Retina (tissue), 1 donor: Measurements from ENCODE around the gene RB1.
"Not testable (repeated sequence)": the region's sequence is repeated elsewhere in the genome, so short reads cannot be mapped to it uniquely, and the experiment has no call there.

Experiments
- DNase-seq: peaks from one replicate; pipeline ENCODE4 v3.0.0-alpha.2; 2016

The RB1 gene

DNA sequence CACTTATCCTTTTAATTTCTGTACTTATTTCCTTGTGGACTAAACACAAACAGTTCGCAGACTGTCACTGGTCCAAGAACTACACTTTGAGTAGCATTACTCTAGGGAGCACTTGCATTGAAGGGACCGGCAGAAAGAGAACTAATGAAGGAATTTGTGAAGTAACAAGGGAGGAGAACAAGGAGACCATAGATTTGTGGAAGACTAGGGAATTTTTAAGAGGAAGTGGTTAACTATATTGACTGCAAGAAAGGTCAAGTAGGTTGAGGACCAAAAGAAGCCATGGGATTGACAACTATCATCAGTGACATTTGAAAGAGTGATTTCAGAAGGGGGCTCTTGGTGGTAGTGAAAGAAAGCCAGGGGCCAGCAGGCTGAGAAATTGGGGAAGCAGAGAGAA is 4.0 kb upstream of the RB1 start:
- no peak for DNase-seq

DNA sequence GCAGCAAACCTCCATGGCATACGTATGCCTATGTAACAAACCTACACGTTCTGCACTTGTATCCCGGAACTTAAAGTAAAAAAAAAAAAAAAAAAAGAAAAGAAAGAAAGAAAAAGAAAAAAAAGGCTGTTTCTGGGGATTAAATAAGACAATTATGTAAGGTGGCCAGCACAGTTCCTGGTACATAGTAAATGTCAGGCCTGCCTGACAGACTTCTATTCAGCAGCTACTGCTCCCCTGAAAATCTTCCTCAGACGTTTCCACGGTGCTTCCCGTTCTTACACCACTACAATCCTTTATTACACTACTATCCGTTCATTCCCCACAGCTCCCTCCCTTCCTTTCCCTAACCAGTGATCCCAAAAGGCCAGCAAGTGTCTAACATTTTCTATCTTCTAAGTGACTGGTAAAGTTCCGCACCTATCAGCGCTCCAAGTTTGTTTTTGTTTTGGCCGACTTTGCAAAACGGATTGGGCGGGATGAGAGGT is 636 bp upstream of the RB1 start:
- DNase-seq: no peak

DNA sequence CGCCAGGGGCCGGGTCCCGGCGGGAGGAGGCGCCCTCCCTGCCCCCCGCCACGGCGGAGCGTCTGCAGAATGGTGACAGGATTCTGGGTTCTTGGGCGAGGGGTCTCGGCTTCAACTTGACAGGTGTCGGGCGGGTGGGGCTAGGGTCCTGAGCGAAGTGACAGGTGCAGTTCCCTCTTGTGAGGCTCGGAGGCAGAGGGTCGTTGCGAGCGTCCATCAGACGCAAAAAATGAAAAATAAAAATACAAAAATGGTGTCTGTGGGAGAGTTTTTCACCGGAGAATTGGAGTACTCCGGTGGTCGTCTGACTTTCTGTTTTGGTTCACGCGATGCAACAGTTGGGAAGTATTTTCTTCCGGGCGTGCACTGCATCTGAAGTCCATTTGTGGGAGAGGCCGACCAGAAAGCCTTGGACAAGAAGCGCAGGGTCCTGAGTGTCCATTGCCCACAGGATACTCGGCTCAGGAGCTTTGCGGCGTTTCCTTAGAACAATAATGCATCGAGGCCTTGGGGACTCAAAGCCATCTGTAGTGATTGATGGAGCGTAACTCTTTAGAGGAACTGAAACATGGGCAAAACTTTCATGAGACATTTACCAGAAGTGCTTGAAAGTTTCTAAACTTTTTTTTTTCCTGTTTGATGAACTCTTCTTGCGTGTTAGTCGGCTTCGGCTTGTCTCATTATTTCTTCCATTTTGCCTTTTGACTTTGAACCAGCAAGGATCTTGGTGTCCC is 759 bp downstream of the RB1 start:
- peak; percentile 66 for DNase-seq

DNA sequence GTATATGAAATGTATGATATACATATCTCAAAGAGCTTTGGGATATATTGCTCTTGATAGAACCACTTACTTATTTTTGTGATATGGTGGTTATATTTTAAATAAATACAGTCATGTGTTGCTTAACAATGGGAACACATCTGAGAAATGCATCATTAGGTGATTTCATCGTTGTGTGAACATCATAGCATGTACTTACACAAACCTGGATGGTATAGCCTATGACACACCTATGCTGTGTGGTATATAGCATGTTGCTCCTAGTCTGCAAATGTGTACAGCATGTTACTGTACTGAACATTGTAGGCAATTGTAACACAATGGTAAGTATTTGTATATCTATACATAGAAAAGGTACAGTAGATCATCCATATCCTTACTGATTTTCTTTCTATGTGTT is 7.7 kb downstream of the RB1 start:
- no peak for DNase-seq

DNA sequence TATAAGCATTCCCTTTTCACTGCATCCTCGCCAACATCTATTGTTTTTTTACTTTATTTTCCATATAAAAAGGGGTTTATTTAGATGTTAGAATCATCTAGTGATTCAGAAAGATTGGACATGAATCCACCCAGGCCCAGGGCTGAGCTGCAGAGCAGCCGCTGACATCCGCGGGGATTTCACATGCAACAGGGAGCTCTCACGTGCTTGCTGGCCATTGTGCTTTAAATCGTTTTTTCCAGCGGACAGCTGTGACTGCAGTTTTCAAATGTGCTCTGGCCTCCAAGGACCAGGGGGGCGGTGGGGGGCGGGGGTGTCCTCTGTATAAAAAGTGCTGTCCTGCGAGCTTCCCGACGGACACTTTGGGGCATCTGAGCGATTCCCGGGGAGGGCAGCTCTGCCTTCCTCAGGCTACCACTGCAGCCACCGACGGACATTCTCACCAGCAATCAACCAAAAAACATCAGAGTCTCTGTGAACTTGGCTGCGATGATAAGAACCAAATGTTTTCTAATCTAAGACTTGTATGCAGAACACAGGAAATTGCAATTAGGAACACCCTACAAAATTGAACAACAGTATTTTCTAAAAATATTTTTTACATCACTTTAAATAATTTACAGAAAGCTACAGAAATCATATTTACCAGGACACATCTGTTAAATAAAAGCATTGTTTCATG is 12.6 kb downstream of the RB1 start:
- DNase-seq: peak; percentile 21

DNA sequence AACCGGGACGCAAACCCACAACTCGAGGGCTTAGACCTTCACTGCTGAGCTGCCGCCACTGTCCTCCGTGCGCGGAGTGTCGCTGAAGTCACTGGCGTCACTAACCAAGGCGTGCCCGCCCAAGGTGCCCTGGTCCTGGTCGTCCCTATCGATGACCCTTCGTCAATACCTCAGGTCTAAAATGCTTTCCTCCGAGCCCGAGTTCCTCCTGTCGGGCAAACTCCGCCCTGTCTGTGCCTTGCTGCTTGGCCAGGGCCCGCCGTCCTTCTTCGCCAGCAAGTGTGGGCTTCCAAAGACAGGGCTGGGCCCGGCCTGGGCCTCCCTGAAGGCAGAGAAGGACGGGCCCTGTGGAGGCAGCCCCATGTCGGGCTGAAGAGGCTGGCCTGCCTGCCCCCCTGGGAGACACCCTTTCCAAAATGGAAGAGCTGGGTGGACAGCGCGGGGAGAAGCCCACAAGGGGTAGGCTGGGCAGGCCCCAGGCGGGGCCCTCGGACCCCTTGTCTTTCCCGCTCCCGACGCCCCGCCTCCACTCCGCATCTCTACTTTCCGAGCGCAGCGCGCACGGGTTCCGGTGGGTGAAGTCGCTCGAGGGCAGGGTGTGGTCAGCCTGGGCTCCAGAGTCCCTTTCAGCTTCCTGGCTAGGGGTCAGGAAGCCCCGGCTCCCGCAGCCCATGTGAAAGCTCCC is 13.4 kb downstream of the RB1 start:
- DNase-seq: no peak

DNA sequence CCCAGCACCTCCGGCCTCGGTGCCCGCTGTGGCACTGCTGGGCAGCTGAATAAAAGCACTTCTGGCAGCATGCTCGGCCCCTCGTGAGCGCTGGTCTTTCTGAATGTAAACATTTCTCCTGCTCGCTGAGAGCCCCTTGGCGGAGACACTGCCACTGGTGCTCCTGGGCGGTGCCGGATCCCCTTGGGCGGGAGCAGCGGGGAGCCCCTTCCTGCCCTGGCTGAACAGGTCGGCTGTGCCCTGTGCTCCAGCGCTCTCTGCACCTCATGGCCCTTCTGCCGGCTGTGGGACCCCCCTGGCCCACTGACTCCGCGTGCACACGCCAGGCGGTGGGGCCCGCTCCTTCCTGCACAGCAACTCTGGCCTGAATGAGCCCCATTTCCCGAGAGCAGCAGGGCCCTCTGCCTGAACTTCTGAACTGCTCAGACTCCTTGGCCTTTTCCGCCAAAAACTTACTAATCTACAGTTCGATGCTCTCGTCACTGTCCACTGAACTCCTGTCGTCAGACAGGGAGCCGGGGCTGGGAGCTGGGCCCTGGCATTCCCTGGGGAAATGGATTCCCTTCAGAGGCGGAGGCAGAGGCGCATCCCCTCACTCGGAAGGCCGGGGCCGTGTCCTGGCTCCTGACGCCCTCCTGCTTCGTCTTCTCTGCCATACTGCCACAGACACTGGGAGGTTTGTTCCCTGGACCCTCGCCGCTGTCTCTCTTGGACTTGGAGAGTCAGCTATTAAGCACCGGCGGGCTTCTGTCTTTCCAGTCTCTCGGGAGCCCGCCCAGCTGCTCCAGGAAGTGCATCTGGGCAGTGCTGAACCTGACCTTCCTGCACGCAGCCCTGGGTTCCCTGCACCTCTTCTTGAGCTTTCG is 14.2 kb downstream of the RB1 start:
- peak; percentile 67 for DNase-seq

DNA sequence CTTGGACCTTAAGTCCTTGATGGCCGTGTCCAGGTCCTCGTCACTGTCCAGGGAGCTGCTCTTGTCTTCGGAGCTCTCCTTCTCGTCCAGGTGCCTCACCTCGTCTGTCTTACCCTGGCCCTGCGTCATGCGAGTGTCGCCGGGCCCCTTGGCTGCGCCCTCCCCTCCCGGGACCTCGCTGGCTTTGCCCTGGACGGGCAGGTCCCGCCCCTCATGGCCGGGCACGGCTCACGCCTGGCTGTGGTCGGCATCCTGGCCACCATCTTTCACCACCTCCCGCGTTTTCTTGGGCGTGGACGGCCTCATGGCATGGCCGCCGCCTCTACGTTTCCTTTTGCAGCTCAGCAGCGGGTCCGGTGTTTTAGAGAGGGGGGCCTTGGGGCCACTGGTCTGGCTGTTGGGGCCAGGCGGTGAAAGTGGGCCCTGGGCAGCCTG is 14.8 kb downstream of the RB1 start:
- no peak for DNase-seq

DNA sequence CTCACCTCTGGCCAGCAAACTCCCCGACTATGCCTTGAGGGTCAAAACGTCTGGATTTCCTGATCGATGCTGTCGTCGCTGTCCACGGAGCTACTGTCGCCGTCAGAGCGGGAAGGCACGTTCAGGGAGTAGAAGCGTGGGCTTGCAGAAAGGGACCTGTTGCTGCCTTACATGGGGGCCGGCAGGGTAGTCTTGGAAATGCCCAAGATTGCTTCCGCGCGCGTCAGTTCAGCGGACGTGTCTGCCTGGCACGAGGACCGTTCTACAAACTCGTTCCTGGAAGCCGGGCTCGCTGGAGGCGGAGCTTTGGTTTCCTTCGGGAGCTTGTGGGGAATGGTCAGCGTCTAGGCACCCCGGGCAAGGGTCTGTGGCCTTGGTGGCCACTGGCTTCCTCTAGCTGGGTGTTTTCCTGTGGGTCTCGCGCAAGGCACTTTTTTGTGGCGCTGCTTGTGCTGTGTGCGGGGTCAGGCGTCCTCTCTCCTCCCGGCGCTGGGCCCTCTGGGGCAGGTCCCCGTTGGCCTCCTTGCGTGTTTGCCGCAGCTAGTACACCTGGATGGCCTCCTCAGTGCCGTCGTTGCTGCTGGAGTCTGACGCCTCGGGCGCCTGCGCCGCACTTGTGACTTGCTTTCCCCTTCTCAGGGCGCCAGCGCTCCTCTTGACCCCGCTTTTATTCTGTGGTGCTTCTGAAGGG is 15.4 kb downstream of the RB1 start:
- peak; percentile 70 for DNase-seq

DNA sequence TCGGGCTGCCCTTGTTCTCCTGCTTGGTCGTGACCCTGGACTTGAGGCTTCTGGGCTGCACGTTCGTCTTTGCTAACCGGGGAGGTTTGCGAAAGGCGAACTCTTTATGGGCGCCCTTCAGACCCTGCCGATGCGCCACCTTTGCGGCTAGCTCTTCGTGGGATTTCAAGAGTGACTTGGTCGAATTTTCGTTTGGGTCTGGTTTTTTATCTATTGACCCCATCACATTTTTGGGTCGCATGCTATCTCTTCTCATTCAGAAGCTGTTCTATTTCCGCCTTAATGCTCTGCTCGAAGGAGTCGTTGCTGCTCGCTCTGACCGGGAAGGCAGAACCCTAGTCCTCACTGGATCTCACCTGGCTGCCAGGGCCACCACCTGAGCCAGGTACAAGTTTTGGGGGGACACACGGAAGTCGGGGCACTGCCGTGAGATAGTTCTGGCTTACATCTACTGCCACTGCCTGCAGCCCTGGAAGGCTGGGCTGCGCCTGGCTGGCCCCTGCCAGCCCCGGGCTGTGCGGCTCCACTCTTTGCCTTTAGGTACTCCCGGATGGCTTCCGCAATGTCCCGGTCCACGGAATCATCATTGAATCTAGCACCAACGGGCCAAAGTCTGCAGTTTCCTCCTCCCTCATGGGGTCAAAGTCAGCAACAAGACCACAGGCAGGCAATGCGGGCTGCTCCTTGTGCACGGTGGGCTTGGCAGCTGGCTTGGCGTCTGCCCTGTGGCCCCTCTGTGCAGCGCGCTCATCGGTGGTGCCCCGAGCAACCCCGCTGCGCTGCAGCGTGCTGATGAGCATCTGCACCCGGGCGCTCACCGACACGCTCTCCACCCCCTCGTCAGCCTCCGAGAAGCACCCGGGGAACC is 16.2 kb downstream of the RB1 start:
- DNase-seq: peak; percentile 64

DNA sequence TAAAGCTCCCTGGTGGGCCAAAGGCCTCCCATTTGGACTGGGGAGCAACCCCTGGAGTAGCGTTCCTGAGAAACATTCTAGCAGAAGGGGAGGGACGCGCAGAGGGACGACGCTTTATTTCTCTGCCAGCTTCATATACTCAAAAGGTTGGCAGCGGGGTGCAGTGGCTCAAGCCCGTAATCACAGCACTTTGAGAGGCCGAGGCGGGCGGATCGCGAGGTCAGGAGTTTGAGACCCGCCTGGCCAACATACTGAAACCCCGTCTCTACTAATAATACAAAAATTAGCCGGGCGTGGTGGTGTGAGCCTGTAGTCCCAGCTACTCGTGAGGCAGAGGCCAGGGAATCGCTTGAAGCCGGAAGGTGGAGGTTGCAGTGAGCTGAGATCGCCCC is 16.8 kb downstream of the RB1 start:
- DNase-seq: no peak

DNA sequence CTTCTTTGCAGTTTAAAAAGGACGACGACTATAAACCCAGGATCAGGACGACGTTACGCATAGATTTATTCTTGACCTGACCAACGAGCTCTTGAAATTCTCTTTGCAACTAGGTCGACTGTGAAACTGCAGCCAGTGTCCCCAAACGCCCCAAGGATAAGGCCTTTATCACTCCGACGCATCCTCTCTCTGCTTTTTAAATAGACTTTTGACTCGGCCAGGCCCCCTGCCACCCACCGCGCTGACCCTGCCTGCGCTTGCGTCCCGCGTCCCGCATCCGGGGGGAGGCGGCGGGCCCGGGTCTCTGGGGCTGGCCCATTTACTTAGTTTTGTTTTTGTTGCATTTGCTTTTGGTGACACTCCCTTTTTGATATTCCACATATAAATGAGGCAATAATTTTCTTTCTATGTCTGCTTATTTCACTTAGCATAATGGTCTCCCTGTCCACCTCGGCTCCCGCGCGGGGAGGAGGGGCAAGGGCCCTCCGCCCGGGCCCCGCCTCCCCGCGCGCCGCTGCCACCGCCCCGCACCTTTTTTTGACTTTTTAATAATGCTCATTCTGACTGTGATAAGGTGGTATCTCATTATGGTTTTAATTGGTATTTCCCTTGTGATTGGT is 17.4 kb downstream of the RB1 start:
- peak; percentile 56 for DNase-seq

DNA sequence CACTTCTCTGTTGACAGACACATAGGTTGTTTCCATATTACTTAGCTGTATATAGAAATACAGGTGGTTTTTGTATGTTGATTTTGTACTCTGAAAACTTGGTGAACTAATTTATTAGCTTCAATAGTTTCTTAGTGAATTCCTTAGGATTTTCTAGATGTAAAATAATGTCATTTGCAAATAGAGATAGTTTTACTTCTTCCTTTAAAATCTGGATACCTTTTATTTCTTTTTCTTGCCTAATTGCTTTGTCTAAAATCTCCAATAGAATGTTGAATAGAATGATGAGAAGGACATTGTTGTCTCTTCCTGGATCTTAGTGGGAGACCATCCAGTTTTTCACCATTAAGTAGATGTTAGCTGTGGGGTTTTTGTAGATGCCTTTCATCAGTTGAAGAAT is 18.7 kb downstream of the RB1 start:
- no peak for DNase-seq

DNA sequence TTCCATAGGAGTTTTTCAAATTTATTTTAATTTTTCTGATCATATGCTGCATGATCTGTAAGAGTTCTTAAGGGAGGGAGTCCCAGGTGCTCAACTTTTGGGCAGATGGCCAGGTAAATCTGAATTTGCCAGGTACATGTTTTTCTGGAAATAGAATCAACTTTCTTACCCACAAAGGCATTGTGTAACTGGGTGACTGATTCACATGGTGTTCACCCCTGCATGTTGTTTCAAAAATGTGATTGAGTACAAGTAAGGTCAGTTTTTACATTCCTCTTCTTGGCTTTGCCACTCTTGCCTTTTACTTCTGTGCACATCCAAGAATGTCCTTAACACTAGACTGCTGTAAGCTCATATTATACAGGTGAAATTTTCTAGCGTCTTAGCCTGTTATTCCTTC is 30.4 kb downstream of the RB1 start:
- DNase-seq: no peak

DNA sequence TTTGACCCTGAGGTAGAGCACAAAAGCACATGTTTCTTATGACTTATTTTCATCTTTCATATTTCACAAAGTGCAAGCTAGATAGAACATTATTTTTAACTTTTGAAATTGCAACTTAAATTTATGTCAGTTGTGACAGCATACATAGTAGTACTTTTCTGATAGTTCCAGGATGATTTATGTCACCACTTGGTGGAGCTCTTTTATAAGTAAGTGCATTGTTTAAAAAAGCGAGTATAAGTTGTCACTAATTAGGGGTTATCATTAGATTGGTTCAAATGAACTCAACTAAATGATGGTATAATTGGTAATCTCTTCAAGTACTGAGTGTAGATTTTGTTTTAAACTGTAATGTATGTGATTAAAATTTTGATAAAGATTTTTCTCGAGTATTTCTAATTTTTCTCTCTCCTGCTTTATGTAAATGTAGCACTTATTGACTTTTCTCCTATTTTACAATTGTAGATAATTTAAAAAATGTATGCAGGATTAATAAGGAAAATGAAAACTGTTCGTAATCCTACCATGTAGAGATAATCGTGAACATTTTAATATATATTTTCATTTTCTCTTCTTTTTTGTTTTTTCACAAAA is 31.1 kb downstream of the RB1 start:
- DNase-seq: no peak

DNA sequence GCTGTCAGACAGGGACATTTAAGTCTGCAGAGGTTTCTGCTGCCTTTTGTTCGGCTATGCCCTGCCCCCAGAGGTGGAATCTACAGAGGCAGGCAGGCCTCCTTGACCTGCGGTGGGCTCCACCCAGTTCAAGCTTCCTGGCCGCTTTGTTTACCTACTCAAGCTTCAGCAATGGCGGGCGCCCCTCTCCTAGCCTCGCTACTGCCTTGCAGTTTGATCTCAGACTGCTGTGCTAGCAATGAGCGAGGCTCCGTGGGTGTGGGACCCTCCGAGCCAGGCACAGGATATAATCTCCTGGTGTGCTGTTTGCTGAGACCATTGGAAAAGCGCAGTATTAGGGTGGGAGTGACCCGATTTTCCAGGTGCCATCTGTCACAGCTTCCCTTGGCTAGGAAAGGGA is 35.6 kb downstream of the RB1 start:
- DNase-seq: not testable (repeated sequence)

DNA sequence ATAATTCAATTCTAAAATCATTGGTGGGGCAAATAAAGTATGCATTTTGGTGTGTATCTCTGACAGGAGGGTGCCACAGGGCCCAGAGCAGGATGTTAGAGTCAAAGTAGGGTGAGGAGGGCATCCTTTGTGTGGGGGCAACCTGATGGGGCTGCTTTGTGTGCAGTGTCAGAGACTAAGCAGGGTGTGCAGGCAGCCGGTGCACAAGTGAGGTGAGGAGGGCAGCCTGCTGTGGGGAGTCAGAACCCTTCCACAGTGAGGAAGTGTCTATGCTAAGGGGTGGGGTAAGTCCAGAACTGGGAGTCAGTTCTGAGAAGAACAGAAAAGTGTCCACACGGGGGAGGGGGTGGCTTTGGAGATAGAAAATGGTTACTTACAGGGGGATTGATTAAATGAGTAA is 40.7 kb downstream of the RB1 start:
- DNase-seq: no peak

DNA sequence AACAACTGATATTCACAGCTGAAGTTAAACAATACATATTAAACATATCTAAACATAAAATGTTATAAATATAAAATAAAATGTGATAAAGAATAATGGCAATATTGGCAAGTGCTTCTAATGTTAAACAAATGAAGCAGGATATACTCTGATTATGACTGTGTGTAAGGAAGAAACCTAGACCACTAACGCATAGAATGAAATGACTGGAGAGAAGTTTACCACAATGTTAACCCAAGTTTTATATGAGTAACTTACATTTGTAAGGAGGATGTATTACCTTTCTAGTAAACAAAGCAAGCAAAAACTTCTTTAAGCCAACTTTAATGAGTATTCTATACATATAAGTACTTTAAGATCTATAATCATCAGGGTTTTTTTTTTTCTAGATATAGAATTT is 43.0 kb downstream of the RB1 start:
- DNase-seq: no peak

DNA sequence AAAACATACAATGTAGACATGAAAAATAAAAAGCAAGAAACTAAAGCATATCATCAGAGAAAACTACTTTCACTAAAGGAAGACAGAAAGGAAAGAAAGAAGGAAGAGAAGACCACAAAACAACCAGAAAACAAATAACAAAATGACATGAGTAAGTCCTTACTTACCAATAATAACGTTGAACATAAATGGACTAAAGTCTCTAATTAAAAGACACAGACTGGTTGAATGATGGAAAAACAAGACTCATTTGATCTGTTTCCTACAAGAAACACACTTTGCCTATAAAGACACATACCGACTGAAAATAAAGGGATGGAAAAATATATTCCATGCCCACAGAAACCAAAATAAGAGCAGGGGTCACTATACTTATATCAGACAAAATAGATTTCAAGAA is 46.0 kb downstream of the RB1 start:
- no peak for DNase-seq

DNA sequence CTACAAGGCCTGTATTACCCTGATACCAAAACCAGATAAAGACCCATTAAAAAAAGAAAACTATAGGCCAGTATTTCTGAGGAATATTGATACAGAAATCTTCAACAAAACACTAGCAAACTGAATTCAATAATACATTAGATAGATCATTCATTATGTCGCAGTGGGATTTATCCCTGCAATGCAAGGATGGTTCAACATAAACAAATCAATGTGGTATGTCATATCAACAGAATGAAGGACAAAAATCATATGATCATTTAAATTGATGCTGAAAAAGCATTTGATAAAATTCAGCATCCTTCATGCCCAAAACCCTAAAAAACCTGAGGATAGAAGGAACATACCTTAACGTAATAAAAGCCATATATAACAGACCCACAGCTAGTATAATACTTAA is 50.0 kb downstream of the RB1 start:
- DNase-seq: no peak
